Gastrocnemius medialis (tissue), 4 donors: ENCODE measurements around the gene SSU72. TPM values are rescaled to one million over a fixed set of nuclear protein-coding genes. Genes with fewer than 3 reads are reported as not detected.
A peak's percentile ranks its signal among the peaks of the same experiment; 100 is the strongest.

Experiments used
- ATAC-seq, 2 donors: fragments of 150-250 bp; one replicate each; pipeline ENCODE4 v1.9.1; 2016
- DNase-seq, 2 donors: peaks; one replicate each; pipeline ENCODE4 v3.0.0-alpha.2; 2019
- H3K27ac ChIP-seq, 4 donors: fragments of 200-600 bp; sonication (generic); 1 replicate in 1 of 4; 2 replicates in 3 of 4; pipeline ENCODE4 v1.5.1; 2016 to 2018; ENCODE audit warnings: mild to moderate bottlenecking in 2 of 4, moderate library complexity in 1 of 4
- H3K27me3 ChIP-seq, 3 donors: fragments of 200-600 bp; sonication (generic) in 2 of 3; 1 replicate in 1 of 3; 2 replicates in 2 of 3; pipeline versions ENCODE4 v1.5.1 to v1.6.0; 2016 to 2019; ENCODE audit warnings: mild to moderate bottlenecking in 1 of 3, moderate library complexity in 1 of 3
- H3K36me3 ChIP-seq, 2 donors: fragments of 200-600 bp; sonication (generic) in 1 of 2; one replicate each; pipeline ENCODE4 v1.5.1; 2017 to 2018
- H3K4me1 ChIP-seq, 2 donors: fragments of 200-600 bp; sonication (generic) in 1 of 2; one replicate each; pipeline ENCODE4 v1.5.1; 2016 to 2017; ENCODE audit warnings: mild to moderate bottlenecking in 2 of 2
- H3K4me3 ChIP-seq, 4 donors: fragments of 200-600 bp; sonication (generic) in 3 of 4; 1 replicate in 1 of 4; 2 replicates in 3 of 4; pipeline ENCODE4 v1.5.1; 2016 to 2019; ENCODE audit warnings: mild to moderate bottlenecking in 2 of 4
- H3K9me3 ChIP-seq, 3 donors: fragments of 200-600 bp; sonication (generic) in 2 of 3; 1 replicate in 1 of 3; 2 replicates in 2 of 3; pipeline ENCODE4 v1.5.1; 2016 to 2019
- CTCF ChIP-seq, 5 experiments: fragments of 450-650 bp in 3 of 5; fragments of 200-600 bp in 2 of 5; sonication (generic) in 2 of 5; IDR thresholded peaks in 4 of 5; conservative IDR thresholded peaks in 1 of 5; 1 replicate in 4 of 5; 2 replicates in 1 of 5; pipeline ENCODE4 v1.5.1; 2016 to 2019; ENCODE audit warnings: antibody characterized with exemption in 5 of 5, mild to moderate bottlenecking in 3 of 5, moderate library complexity in 3 of 5
- POLR2A ChIP-seq, 2 donors: fragments of 450-650 bp; IDR thresholded peaks; one replicate each; pipeline ENCODE4 v1.6.1; 2017; ENCODE audit warnings: antibody characterized with exemption in 2 of 2, mild to moderate bottlenecking in 2 of 2, moderate library complexity in 2 of 2
- in situ Hi-C, 4 donors: fragments of 200-750 bp; cut with MboI; loops; one replicate each; pipeline versions ENCODE4 v1.15.0 to v1.8.0; 2017; ENCODE audit warnings: low sequenced_read_pairs in 4 of 4
- intact Hi-C: fragments of 100-400 bp; cut with DNase I; formaldehyde crosslinking; loops from one replicate; pipeline ENCODE4 v1.15.1; 2023; ENCODE audit warnings: low total_unique reads
- total RNA-seq, 4 donors: library from RNA; depleted of rRNA; stranded (reverse); fragments of >200 nt; gene quantifications; one replicate each; pipeline versions ENCODE4 v1.1.0 to v1.2.3, GENCODE V29; 2016

The SSU72 gene
- total RNA-seq, 4 donors from 2014 or later = 141 to 235 (median 208) TPM

- TF ChIP-seq CTCF (IDR thresholded peaks at IDR 0.05 in 4 of 5, conservative IDR thresholded peaks at IDR 0.05 in 1 of 5) (no peak), POLR2A (IDR thresholded peaks at IDR 0.05) (peak in 1 of 2 donors; percentile 20)
- Histone ChIP-seq H3K9me3 (no peaks in the 10 kb centered on the region), H3K27ac (peak within 1 kb of the TSS; percentile 66 to 80 (median 75)), H3K4me3 (peak within 1 kb of the TSS; percentile 57 to 64 (median 58)), H3K36me3 (peaks cover 0 to 18% of the 10 kb centered on the region in 2 donors), H3K4me1 (peaks cover 8 to 46% of the 10 kb centered on the region in 2 donors), H3K27me3 (no peaks in the 10 kb centered on the region)
- ATAC-seq (peak; percentile 27 to 53), DNase-seq (peak; percentile 41 to 48)
- in situ Hi-C loops (no loop called here), intact Hi-C loops (no loop called here)
Measured at GRCh38 chr1:1540090-1540817, 34.4 kb downstream of the SSU72 start, which contains the start of gene TMEM240. TSS of gene TMEM240 (minus strand) at chr1:1540624. CDS start at chr1:1540346, 278 bp downstream.

GRCh38 chr1:1539310-1540089, 35.2 kb downstream of the SSU72 start:
- Histone ChIP-seq H3K27ac (peak overlapping the region; percentile 48 to 80 (median 60)), H3K36me3 (peaks cover 0 to 18% of the 10 kb centered on the region in 2 donors)
- DNase-seq = no peak

GRCh38 chr1:1538989-1539309, 35.7 kb downstream of the SSU72 start:
- ATAC-seq (no peak), DNase-seq (no peak)
- Histone ChIP-seq H3K27ac (peak overlapping the region; percentile 48 to 80 (median 60)), H3K27me3 (no peaks in the 10 kb centered on the region), H3K4me1 (peaks cover 15 to 38% of the 10 kb centered on the region in 2 donors), H3K36me3 (peaks cover 0 to 18% of the 10 kb centered on the region in 2 donors), H3K9me3 (no peaks in the 10 kb centered on the region), H3K4me3 (peak overlapping the region in 1 of 4 donors; percentile 57)
- intact Hi-C loops (no loop called here), in situ Hi-C loops (no loop called here)
- TF ChIP-seq POLR2A (IDR thresholded peaks at IDR 0.05) (no peak), CTCF (IDR thresholded peaks at IDR 0.05 in 4 of 5, conservative IDR thresholded peaks at IDR 0.05 in 1 of 5) (no peak)

More at GRCh38 chr1:1539310-1540089, 35.2 kb downstream of the SSU72 start:
- in situ Hi-C loops = no loop called here
- Histone ChIP-seq H3K4me1 (peaks cover 9 to 44% of the 10 kb centered on the region in 2 donors), H3K9me3 (no peaks in the 10 kb centered on the region), H3K4me3 (peak overlapping the region; percentile 57 to 64 (median 58)), H3K27me3 (no peaks in the 10 kb centered on the region)
- peak in 1 of 2 donors; percentile 14 for ATAC-seq
- intact Hi-C loops = no loop called here
- no peak for TF ChIP-seq POLR2A (IDR thresholded peaks at IDR 0.05)
- no peak for TF ChIP-seq CTCF (IDR thresholded peaks at IDR 0.05 in 4 of 5, conservative IDR thresholded peaks at IDR 0.05 in 1 of 5)

- no peak for ATAC-seq
- Histone ChIP-seq H3K9me3 (no peaks in the 10 kb centered on the region), H3K4me3 (no peak overlapping the region), H3K4me1 (peaks cover 15 to 36% of the 10 kb centered on the region in 2 donors), H3K27ac (no peak overlapping the region), H3K36me3 (peaks cover 0 to 15% of the 10 kb centered on the region in 2 donors), H3K27me3 (no peaks in the 10 kb centered on the region)
- TF ChIP-seq CTCF (IDR thresholded peaks at IDR 0.05 in 4 of 5, conservative IDR thresholded peaks at IDR 0.05 in 1 of 5) (no peak), POLR2A (IDR thresholded peaks at IDR 0.05) (no peak)
- in situ Hi-C loops (no loop called here), intact Hi-C loops (no loop called here)
- no peak for DNase-seq
Measured at GRCh38 chr1:1538334-1538733, 36.3 kb downstream of the SSU72 start.
